Cardiac fibroblast (primary cell): ENCODE data around the gene CD300LG.
"Not testable (repeated sequence)": the region's sequence is repeated elsewhere in the genome, so short reads cannot be mapped to it uniquely, and the experiment has no call there.

Experiments
- DNase-seq, 2 donors: peaks; one replicate each; pipeline versions ENCODE4 v3.0.0 to v3.0.0-alpha.2; 2010; ENCODE audit warnings: low read depth in 2 of 2
- H3K4me3 ChIP-seq, 2 donors: replicated peaks in 1 of 2; 1 replicate in 1 of 2; 2 replicates in 1 of 2; pipeline ENCODE4 v1.5.1; 2011; ENCODE audit warnings: low read depth in 2 of 2, low read length in 2 of 2, mild to moderate bottlenecking in 2 of 2, moderate library complexity in 1 of 2
- TF ChIP-seq, protein P1 (sequence below): IDR thresholded peaks from one replicate; pipeline ENCODE4 v1.5.1; 2011; ENCODE audit warnings: low read depth, mild to moderate bottlenecking, low read length, inconsistent platforms

The CD300LG gene, protein sequence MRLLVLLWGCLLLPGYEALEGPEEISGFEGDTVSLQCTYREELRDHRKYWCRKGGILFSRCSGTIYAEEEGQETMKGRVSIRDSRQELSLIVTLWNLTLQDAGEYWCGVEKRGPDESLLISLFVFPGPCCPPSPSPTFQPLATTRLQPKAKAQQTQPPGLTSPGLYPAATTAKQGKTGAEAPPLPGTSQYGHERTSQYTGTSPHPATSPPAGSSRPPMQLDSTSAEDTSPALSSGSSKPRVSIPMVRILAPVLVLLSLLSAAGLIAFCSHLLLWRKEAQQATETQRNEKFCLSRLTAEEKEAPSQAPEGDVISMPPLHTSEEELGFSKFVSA

DNA sequence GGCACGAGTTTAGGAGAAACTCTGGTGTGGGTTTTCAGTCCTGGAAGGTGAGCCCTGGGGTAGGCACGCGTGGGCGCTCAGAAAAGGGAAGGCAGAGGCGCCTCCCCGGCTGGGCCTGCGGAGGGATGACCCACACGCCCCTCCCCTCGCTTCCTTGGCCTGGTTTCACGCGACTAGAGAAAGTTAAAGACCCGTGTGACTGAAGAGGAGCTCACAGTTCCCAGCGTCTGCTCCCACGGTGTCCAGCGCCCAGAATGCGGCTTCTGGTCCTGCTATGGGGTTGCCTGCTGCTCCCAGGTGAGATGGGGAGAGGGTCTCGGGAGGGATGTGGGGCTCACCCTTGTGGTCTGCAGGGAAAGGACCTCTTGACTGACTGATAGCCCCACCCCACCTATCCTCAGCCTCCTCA is at the start of gene CD300LG:
TSS of gene CD300LG (plus strand) at position 214 of the 409 bp plus-strand sequence. CDS start at position 255, 41 bp downstream.
- H3K4me3 ChIP-seq, result no peak within 1 kb of the TSS
- TF ChIP-seq, protein P1, sequence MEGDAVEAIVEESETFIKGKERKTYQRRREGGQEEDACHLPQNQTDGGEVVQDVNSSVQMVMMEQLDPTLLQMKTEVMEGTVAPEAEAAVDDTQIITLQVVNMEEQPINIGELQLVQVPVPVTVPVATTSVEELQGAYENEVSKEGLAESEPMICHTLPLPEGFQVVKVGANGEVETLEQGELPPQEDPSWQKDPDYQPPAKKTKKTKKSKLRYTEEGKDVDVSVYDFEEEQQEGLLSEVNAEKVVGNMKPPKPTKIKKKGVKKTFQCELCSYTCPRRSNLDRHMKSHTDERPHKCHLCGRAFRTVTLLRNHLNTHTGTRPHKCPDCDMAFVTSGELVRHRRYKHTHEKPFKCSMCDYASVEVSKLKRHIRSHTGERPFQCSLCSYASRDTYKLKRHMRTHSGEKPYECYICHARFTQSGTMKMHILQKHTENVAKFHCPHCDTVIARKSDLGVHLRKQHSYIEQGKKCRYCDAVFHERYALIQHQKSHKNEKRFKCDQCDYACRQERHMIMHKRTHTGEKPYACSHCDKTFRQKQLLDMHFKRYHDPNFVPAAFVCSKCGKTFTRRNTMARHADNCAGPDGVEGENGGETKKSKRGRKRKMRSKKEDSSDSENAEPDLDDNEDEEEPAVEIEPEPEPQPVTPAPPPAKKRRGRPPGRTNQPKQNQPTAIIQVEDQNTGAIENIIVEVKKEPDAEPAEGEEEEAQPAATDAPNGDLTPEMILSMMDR, result no peak
- no peak for DNase-seq

DNA sequence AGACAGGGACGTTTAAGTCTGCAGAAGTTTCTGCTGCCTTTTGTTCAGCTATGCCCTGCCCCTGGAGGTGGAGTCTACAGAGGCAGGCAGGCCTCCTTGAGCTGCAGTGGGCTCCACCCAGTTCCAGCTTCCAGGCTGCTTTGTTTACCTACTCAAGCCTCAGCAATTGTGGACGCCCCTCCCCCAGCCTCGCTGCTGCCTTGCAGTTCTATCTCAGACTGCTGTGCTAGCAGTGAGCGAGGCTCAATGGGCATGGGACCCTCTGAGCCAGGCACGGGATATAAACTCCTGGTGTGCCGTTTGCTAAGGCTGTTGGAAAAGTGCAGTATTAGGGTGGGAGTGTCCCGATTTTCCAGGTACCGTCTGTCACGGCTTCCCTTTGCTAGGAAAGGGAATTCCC is 49.0 kb upstream of the CD300LG start:
- DNase-seq, H3K4me3 ChIP-seq: not testable (repeated sequence)

DNA sequence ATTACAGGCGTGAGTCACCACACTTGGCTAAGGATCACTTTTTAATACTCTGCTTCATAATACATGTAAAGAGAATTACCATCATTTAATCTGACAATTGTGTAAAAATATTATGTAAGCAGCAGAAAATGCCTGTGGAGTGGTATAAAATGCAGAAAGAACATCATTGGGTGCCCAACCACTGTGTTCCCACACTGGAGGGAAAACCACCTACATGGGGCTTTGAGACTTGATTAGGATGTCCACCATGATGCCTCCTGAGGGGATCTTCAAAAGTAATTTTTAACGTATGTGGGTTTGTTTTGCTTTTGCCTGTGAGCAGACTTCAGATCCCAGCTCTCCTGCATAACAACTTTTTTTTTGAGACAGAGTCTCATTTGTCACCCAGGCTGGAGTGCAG is 47.9 kb upstream of the CD300LG start:
- DNase-seq, result no peak
- TF ChIP-seq, protein P1, result no peak
- no peak overlapping the region for H3K4me3 ChIP-seq

DNA sequence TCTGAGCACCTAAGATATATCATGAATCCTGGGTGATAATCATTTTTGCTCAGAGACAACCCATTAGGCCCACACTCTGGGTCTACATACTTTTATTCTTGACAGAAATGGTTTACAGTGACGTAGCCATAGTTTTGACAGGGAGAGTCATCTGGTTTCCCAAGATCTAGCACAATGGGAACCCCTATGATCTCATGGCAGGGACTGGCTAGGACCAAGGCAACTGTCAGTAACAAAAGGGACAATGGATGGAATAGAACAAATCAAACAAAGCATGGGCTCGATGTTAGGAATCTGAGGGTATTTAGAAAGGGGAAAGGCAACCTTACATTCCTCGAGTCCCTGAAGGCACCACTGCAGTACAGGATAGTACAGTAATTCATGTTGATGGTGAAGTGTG is 46.2 kb upstream of the CD300LG start:
- TF ChIP-seq, protein P1, result no peak
- no peak overlapping the region for H3K4me3 ChIP-seq
- DNase-seq, result no peak

DNA sequence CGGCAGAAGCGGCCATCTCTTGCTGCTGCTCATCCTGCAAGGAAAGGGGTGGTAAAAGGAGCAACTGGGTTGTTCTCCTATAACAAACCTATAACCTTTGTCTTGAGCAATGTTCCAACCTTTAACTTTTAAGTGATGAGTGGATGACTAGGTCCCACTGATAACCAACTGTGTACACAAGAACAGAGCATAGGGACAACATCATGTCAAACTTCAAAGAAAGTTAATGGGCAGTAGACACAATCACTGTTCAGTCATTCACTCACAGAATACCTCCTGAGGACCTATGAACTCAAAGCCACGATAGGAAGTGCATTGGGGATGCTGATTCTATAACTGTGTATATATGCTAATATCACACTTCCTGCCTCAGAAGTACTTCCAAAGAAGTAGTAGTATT is 45.1 kb upstream of the CD300LG start:
- DNase-seq, result no peak
- no peak overlapping the region for H3K4me3 ChIP-seq
- TF ChIP-seq, protein P1, result no peak

DNA sequence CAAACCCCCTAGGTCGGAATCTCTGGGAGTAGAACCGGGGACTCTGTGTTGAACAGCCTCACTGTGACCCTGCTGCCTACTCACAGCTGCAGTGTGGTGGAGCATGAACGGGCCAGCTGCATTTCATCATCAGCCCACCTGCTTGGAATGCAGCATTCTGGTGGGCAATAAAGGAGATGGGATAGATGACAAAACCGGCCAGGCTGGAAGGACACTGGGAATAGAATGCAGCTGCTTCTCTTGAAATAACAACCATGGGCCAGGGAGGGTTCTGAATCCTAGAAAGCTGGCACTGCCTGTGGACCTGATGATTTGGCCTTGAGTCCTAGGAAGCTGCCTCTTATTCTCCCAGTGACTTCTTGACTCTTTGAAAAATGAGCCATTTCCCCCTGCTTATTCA is 43.2 kb upstream of the CD300LG start:
- TF ChIP-seq, protein P1, result no peak
- no peak for DNase-seq
- no peak overlapping the region for H3K4me3 ChIP-seq

DNA sequence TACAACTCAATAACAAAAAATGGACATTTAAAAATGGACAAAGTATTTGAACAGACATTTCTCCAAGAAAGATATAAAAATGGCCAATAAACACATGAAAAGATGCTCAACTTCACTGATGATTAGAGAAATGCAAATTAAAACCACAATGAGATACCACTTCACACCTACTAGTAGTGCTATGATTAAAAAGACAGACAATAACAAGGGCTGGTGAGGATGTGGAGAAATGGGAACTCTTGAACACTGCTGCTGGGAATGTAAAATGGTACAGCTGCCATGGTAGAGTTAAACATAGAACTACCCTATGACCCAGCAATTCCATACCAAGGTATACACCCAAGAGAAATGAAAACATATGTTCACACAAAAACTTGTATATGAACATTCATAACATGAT is 41.9 kb upstream of the CD300LG start:
- DNase-seq, result no peak
- TF ChIP-seq, protein P1, result no peak
- H3K4me3 ChIP-seq, result no peak overlapping the region
